GM10248 (cell line): ENCODE measurements around the gene TMED4.
A peak's percentile ranks its signal among the peaks of the same experiment; 100 is the strongest.

ENCODE experiments used
- CTCF ChIA-PET: fragments of 300-600 bp; sonication (Branson Sonifier 250); formaldehyde crosslinking; extraction: SDS; loops from one replicate; lab custom pipeline; 2021; ENCODE audit warnings: antibody characterized with exemption; lab: Yijun Ruan, JAX
- POLR2A ChIA-PET: fragments of 350-650 bp; sonication (Branson Sonifier 250); formaldehyde crosslinking; extraction: SDS; loops from one replicate; lab custom pipeline; 2020; ENCODE audit warnings: antibody characterized with exemption; lab: Yijun Ruan, JAX
- DNase-seq: peaks from one replicate; pipeline ENCODE4 v3.0.0; 2012; ENCODE audit errors: extremely low spot score
- CTCF ChIP-seq: IDR thresholded peaks from 2 replicates; pipeline ENCODE4 v1.5.1; 2012; ENCODE audit warnings: mild to moderate bottlenecking, low read depth; ENCODE audit errors: extremely low read depth, missing control alignments, control extremely low read depth

The TMED4 gene

GRCh38 chr7:44581879-44582603, at the start of gene TMED4:
TMED4 (minus strand) TSS chr7:44582231; CDS start chr7:44582206, 25 bp downstream.
- peak; percentile 100 for DNase-seq

GRCh38 chr7:44631458-44632115, 49.6 kb upstream of the TMED4 start:
- no peak for DNase-seq
- TF ChIP-seq CTCF: no peak
- ChIA-PET CTCF (interaction anchor here (1.1 to 1.5 kb wide), 5 partner anchors 8 to 26 kb away, joined by 3 to 5 read pairs (median 3); partner anchors contain the start of gene OGDH), POLR2A (interaction anchor here (0.6 kb wide), 3 partner anchors 33 to 260 kb away, joined by 3 to 7 read pairs (median 6); no protein-coding TSS in a partner anchor)

More at GRCh38 chr7:44581879-44582603, at the start of gene TMED4:
- ChIA-PET POLR2A (interaction anchor here (0.8 to 1.2 kb wide), 2 partner anchors 24 to 53 kb away, joined by 3 read pairs; partner anchors contain the start of gene OGDH), CTCF (interaction anchor here (0.6 to 1.9 kb wide), 12 partner anchors 9 to 354 kb away, joined by 3 to 6 read pairs (median 3); partner anchors contain the start of gene DDX56)
- TF ChIP-seq CTCF: no peak

GRCh38 chr7:44630792-44631457, 48.9 kb upstream of the TMED4 start:
- ChIA-PET CTCF (interaction anchor here (1.1 to 1.5 kb wide), 5 partner anchors 8 to 25 kb away, joined by 3 to 5 read pairs (median 4); partner anchors contain the start of gene OGDH), POLR2A (interaction anchor here (0.6 kb wide), 2 partner anchors 34 to 259 kb away, joined by 3 to 6 read pairs; no protein-coding TSS in a partner anchor)
- no peak for TF ChIP-seq CTCF
- DNase-seq: no peak

- ChIA-PET POLR2A (no interaction called here), CTCF (interaction anchor here (1.3 to 1.6 kb wide), 4 partner anchors 9 to 291 kb away, joined by 3 to 4 read pairs (median 4); no protein-coding TSS in a partner anchor)
- peak; percentile 46 for DNase-seq
Measured at GRCh38 chr7:44629829-44630522, 47.9 kb upstream of the TMED4 start.

GRCh38 chr7:44626620-44627019, 44.6 kb upstream of the TMED4 start:
- POLR2A ChIA-PET: no interaction called here

More at GRCh38 chr7:44629829-44630522, 47.9 kb upstream of the TMED4 start:
- no peak for TF ChIP-seq CTCF

More at GRCh38 chr7:44626620-44627019, 44.6 kb upstream of the TMED4 start:
- CTCF ChIA-PET: no interaction called here
- TF ChIP-seq CTCF: no peak
- no peak for DNase-seq
